Hematopoietic multipotent progenitor cell (in vitro differentiated cells): ENCODE data around the gene MRI1. TPM values are rescaled to one million over a fixed set of nuclear protein-coding genes. Genes with fewer than 3 reads are reported as not detected.
"Not testable (repeated sequence)": the region's sequence is repeated elsewhere in the genome, so short reads cannot be mapped to it uniquely, and the experiment has no call there.

ENCODE experiments used
- DNase-seq, 3 donors: peaks; one replicate each; pipeline ENCODE4 v3.0.0-alpha.2; 2011 to 2015; ENCODE audit warnings: low read depth in 2 of 3, low spot score in 2 of 3
- total RNA-seq: library from RNA; depleted of rRNA; stranded (reverse); fragments of >200 nt; gene quantifications from one replicate; pipeline ENCODE4 v1.2.3, GENCODE V29; 2012

Gene MRI1
- total RNA-seq, 1 donor, result 86.7 TPM

DNA sequence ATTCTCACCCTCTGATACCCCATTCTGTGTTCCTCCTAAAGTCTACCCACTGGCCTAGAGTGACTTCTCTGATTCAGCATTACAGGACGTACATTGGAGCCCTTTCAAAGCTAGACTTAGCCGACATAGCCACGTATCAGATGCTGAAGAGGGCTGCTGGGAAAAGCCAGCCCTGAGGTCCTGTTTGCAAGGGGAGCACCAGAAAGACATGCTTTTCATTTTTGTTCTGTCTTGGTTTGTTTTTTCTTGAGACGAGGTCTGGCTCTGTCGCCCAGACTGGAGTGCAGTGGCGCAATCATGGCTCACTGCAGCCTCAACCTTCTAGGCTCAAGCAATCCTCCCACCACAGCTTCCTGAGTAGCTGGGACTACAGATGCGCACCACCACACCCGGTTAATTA lies 24.7 kb downstream of the MRI1 start:
- DNase-seq, result no peak

DNA sequence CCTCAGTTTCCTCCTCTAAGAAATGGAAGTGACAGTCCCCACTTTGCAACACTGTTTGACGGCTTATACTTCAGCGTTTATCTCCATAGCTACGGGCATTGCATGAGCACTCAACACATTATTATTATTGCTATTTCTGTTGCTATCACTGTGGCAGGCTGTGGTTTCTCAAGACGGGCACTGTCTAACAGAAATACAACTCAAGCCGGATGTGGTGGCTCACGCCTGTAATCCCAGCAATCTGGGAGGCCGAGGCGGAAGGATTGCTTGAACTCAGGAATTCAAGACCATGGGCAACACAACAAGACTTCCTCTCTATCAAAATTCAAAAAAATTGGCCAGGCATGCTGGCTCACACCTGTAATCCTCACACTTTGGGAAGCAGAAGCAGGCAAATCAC lies 26.0 kb downstream of the MRI1 start:
- peak in 1 of 3 donors; percentile 39 for DNase-seq

DNA sequence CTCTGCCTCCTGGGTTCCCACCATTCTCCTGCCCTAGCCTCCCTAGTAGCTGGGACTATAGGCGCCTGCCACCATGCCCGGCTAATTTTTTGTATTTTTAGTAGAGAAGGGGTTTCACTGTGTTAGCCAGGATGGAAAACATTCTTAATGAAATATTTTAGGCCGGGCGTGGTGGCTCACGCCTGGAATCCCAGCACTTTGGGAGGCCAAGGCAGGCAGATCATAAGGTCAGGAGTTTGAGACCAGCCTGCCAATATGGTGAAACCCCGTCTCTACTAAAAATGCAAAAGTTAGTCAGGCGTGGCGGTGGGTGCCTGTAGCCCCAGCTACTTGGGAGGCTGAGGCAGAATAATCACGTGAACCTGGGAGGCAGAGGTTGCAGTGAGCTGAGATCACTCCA lies 29.0 kb downstream of the MRI1 start:
- not testable (repeated sequence) for DNase-seq

DNA sequence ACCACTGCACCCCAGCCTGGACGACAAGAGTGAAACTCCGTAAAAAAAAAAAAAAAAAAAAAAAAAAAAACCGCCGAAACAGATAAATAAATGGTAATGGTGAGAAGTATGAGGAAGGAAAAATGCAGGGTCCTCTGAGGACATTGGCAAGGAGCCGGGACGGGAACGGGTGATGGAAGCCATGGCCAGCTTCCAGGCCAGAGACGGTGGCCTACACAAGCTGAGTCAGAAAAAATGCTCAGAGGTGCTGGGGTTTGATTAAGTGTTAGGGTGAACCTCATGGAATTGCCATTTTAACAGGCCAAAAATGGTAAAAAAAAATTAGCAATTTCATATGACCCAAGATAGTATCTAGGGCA lies 30.1 kb downstream of the MRI1 start:
- DNase-seq, result peak in 2 of 3 donors; percentile 26 to 41

DNA sequence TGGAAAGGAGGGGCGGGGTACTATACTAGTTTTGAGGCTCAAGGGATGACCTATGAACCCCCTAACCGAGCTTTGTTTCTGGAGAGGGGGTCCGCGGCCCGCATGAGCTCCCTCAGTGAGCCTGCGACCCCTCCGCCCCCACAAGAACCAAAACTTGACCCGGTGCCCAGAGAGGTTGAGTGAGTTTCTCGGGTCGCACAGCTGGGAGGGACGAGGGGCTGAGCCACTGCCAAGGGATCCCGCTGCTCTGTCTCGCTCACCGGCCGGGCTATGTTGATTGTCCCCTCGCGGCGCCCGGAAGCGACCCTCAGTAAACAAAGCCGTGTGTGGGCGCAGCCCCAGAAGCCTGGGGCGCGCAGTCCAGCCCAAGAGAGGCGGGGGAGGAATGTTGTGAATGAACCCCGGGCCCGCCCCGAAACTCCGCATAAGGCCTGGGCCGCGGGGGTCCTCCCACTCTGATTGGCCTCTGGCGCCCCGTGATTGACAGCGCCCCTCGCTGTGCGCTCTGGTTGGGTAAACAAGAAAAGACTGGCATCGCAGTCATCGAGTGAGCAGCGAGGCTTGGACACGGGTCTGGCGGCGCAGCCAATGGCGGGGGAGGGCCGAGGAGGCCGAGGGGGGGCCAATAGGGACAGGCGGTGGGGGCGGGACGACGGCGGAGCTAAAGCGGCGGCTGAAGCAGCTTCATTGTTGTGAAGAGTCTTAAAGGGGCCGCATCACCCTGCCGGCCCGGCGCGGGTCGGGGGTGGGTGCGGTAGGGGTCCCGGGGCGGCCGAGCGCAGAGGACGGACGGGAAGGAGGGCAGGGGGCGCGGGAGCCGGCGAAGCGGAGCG lies 30.7 kb downstream of the MRI1 start, which contains the start of gene ZSWIM4:
TSS of gene ZSWIM4 (plus strand) at position 687 of the 833 bp plus-strand sequence. CDS start 206 bp downstream, outside the sequence.
- DNase-seq, result peak; percentile 63 to 99 (median 98)

DNA sequence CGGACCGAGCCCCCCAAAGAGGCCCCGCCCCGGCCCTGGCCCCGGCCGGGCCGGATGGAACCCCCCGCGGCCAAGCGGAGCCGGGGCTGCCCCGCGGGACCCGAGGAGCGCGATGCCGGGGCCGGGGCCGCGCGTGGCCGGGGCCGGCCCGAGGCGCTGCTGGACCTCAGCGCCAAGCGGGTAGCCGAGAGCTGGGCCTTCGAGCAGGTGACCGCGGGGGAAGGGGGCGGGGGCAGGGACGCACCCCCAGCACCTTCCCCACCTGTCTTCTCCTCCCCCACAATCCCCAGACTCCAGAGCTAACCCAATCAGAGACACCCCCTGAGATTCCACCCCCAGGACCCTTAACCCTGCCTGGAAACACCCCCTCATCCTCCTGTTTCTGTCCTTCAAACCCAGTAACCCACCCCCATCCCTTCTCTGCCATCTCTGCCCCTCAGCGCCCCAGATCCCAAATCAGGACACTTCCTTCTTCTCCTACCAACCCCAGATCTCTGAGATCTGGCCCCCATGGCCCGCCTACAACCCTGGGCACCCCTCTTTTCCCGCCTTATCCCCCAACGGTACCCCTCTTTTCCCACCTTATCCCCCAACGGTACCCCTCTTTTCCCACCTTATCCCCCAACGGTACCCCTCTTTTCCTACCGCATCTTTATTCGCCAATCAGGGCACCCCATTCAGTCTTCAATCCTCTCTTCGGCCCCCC lies 31.4 kb downstream of the MRI1 start:
- DNase-seq, result peak in 1 of 3 donors; percentile 25

DNA sequence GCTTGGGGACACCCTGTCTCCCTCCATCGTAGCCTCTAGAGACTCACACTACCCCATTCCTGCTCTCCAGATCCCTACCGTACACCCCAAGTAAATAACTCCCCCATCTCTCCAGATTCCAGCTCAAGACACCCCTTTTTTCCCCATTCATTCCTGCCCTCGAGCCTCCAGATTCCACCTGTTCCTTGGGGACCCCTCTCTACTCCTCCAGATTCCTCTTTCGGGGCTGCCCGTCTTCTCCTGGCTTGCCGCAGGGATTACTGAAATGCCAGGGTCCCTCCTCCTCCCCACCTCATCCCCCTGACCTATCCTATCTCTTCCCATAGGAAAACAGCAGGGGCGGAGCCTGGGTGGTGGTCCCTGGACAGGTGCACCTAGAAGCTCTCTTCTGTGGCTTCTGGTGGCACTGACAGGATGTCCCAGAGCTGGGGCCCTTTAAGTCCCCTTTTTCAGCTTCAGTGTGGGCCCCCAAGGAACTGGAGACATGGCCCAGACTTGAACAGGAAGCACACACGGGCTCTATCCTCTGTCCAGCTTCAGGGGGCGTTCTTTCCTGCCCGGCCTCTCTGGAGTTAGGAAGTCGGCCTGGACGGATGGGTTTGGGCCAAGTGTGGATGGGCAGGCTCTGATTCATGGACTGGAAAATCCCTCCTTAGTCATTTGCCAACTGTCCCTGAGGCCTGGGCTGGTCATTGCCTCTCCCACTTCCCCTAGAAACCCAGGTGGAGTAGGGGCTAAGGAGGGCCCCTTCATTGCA lies 32.2 kb downstream of the MRI1 start:
- DNase-seq, result peak in 2 of 3 donors; percentile 13 to 39

DNA sequence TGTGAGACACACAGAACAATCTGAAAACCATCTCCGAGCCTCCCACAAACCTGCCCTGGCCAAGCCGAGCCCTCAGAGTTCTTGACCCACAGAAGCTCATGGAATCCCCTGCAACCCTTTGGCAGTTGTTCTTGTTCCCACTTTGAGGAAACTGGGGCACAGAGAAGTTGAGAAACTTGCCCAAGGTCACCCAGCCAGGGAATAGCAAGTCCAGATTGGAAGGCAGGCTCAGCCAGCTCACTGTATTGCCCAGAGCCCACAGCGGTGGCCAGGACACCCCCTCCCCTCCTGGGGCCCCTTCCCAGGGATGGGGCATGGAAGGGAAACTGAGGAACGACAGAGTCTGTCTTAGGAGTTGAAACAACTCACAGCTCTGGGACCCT lies 32.7 kb downstream of the MRI1 start:
- DNase-seq, result no peak

DNA sequence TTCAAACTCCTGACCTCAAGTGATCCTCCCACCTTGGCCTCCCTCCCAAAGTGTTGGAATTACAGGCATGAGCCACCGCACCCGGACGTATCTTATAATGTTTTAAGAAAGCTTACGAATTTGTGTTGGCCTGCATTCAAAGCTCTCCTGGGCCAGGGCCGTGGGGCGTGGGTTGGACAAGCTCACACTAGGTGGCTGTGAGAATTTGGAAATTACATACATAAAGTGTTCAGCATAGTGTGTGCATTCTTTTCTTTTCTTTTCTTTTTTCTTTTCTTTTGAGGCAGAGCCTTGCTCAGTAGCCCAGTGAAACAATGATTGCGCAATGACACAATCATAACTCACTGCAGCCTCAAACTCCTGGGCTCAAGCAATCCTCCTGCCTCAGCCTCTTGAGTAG lies 33.5 kb downstream of the MRI1 start:
- no peak for DNase-seq

DNA sequence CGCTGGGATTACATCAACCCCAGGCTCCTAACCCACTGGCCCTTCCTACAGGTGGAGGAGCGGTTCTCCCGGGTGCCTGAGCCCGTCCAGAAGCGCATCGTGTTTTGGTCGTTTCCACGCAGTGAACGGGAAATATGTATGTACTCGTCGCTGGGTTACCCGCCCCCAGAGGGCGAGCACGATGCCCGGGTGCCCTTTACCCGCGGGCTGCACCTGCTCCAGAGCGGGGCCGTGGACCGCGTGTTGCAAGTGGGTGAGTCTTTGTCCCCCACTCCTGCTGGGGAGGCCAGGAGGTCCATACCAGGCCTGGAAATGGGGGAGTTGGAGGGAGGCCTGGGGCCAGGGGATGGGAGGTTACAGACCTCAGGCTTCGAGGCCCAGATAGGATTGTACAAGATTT lies 35.3 kb downstream of the MRI1 start:
- DNase-seq, result no peak

DNA sequence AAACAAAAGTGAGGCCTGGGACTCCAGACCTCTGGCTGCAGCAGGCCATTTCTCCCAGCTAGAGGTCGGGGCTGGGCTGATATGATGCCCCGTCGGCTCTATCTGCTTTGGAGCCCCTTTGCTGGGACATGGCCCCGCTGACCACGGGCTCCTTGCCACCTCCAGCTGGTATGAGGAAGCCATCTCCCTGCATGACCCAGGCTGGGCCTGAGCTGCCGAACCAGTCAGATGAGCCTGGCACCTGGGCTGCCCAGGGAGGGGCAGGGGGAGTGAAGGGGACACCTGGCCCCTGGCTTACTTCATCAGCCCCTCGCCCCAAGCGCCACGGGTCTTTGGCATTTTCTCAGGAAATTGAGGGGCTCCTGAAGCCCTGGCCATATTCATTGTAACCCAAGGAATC lies 38.7 kb downstream of the MRI1 start:
- DNase-seq, result no peak

DNA sequence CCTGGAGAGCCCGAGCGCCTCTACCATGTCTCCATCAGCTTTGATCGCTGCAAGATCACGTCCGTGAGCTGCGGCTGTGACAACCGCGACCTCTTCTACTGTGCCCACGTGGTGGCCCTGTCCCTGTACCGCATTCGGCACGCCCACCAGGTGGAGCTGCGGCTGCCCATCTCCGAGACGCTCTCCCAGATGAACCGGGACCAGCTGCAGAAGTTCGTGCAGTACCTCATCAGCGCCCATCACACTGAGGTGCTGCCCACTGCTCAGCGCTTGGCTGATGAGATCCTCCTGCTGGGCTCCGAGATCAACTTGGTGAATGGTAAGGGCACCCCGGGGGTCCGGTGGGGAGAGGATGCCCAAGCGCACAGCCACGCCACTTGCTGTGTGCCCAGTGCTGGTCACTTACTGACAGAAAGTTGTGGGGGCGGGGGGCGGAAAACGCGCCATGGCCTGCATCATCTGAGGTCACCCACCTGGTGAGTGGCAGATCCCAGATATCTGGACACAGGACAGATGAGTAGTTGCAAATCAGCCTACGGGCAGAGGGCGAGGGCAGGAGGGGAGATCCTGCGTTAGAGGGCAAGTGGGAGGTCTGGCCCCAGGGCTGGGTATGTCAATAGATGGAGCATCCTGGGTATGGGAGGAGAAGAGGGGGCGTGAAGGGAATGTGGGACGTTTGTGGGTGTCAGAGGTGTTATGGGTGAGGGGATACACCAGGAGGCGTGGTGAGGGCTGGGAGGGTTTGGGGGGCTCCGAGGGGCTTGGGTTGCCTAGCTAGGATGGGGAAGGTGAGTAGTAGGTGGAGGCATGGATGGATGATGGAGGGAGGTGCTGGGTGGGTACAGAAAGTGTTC lies 40.7 kb downstream of the MRI1 start:
- no peak for DNase-seq

DNA sequence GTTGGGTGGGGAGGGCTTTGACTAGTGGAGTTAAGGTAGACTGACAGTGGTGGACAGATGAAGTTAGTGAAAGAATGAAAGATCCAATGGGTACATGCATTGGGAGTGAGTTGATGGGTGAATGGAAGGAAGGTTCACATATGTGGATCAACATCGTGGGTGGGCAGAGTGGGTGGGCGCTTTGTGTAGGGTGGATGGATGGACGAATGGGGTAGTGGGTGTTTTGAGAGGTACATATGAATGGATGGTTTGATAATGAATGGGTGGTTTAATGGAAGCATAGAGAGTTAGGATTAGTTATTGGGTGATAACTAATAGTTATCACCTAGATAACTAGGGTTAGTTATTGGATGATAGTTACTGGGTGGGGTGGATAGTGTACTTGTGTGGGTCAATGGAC lies 42.4 kb downstream of the MRI1 start:
- DNase-seq, result no peak

DNA sequence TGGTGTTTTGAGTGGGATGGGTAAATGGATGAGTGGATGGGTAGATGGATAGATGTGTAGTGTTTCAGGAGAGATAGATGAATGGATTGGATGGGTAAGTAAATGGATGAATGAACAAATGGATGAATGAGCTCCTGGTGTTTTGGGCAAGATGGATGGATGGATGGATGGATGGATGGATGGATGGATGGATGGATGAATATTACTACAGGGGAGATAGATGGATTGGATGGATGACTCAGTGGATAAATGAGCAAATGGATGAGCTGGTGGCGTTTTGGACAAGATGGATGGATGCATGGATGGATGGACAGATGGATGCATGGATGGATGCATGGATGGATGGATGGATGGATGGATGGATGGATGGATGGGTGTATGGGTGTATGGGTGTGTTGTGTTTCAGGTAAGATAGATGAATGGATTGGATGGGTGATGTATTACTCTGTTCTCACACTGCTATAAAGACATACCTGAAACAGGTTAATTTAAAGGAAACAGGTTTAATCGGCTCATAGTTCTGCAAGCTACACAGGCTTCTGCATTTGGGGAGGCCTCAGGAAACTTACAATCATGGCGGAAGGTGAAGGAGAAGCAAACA lies 43.2 kb downstream of the MRI1 start:
- no peak for DNase-seq

DNA sequence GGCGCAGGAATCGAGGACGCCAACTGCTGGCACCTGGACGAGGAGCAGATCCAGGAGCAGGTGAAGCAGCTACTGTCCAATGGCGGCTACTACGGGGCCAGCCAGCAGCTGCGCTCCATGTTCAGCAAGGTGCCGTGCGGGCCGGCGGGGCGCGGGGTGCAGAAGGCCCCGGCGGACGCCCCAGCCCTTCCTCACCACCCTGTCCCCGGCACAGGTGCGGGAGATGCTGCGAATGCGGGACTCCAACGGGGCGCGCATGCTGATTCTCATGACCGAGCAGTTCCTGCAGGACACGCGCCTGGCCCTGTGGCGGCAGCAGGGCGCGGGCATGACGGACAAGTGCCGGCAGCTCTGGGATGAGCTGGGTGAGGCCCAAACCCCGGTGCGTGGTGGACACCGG lies 44.5 kb downstream of the MRI1 start:
- no peak for DNase-seq

DNA sequence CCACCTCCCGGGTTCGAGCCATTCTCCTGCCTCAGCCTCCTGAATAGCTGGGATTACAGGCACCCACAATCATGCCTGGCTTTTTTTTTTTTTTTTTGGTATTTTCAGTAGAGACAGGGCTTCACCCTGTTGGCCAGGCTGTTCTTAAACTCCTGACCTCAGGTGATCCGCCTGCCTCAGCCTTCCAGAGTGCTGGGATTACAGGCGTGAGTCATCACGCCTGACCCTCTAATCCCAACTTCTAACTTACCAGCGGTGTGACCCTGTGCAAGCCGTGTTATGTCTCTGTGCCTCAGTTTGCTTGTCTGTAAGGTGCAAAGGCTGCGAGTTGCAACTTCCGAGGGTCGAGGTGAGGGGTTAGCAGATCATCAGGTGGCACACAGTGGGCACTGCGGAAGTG lies 48.2 kb downstream of the MRI1 start:
- DNase-seq, result no peak

DNA sequence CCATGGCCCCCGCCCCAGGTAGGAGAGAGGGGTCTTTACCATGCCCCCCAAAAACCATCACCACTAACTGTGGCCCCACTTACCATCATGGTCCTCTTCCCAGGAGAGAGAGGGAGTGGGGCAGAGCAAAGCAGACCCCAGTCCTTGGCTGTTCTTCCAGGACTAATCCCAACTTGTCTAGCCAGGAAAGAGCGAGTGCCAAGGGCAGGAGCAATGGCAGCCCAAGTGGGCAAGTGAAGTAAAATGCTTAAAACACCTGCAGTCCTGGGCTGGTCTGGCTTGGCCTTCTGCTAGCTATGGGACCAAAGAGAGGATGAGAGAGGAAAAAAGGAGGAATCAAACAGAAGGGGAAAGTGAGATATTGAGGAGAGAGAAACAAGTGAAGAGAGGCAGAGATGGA lies 48.8 kb downstream of the MRI1 start:
- no peak for DNase-seq

DNA sequence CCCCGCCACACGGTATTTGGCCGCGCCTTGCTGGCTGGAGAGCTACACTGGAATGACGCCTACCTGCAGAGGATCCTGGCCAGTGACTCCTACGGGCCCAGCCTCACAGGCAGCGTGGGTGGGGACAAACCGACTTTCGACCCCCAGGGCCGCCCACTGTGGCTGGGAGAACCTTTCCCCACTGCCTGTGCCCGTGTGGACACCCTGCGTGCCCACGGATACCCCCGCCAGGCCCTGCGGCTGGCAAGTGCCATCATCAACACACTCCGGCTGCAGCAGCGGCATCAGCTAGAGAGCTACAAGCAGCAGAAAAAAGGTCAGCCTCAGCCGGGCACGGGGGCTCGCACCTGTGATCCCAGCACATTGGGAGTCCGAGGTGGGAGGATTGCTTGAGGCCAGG lies 50.2 kb downstream of the MRI1 start:
- DNase-seq, result no peak

DNA sequence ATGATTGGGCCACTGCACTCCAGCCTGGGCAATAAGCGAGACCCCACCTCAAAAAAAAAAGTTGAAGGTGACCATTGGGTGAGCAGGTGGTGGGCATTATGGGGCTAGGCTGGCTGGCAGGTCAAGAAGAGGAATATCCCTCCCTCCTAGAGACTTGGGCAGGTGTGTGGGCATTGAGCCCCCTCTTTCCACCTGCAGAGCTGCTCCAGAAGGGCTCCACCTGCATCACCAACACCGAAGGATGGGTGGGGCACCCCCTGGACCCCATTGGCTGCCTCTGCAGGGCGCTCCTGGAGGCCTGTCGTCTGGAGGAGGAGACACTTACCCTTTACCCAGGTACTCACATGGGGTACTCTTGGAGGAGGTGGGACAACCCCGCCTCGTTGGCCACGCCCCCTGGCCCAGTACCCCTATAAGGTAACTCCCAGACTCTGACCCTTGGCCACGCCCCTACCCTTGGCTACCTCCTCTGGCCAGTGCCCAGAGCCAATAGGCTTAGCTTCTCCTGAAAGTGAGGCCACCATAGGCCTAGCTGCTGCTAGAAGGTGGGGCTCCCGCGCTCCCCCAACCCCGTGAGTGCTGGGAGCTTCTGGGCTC lies 52.8 kb downstream of the MRI1 start:
- DNase-seq, result peak in 1 of 3 donors; percentile 43
